Thyroid gland (tissue), 4 donors: ENCODE results near the gene IL1R1.

Source experiments
- CTCF ChIP-seq, 6 experiments: fragments of 200-600 bp in 3 of 6; fragments of 450-650 bp in 3 of 6; sonication (generic) in 3 of 6; IDR thresholded peaks; one replicate each; pipeline ENCODE4 v1.5.1; 2016 to 2019; ENCODE audit warnings: antibody characterized with exemption in 6 of 6, mild to moderate bottlenecking in 2 of 6, inconsistent platforms in 1 of 6, moderate library complexity in 1 of 6
- POLR2A ChIP-seq, 2 donors: fragments of 450-650 bp; IDR thresholded peaks; one replicate each; pipeline ENCODE4 v1.6.1; 2017; ENCODE audit warnings: antibody characterized with exemption in 2 of 2, mild to moderate bottlenecking in 2 of 2, moderate library complexity in 1 of 2

GRCh38 chr2:102103992-102104871 lies 38.3 kb upstream of the IL1R1 start:
- TF ChIP-seq POLR2A (IDR thresholded peaks at IDR 0.05) (peak in 1 of 2 donors; percentile 50), CTCF (IDR thresholded peaks at IDR 0.05) (no peak)
